A549 (cell line): ENCODE results near the gene JAML. TPM values are rescaled to one million over a fixed set of nuclear protein-coding genes. Genes with fewer than 3 reads are reported as not detected.
A peak's percentile ranks its signal among the peaks of the same experiment; 100 is the strongest.

Experiments used
- ATAC-seq, 2 experiments: fragments of 200-7000 bp in 1 of 2; fragments of >200 bp in 1 of 2; cut with Nextera tagmentation in 1 of 2; cut with Tn5 transposase in 1 of 2; 3 replicates each; pipeline versions ENCODE4 v1.8.0 to v1.9.1; 2018 to 2020; ENCODE audit warnings: mild to moderate bottlenecking in 1 of 2, moderate library complexity in 1 of 2
- CTCF ChIA-PET: fragments of 300-600 bp; sonication (Branson Sonifier 250); formaldehyde crosslinking; extraction: SDS; loops from one replicate; lab custom pipeline; 2021; ENCODE audit warnings: antibody characterized with exemption, inconsistent platforms; lab: Yijun Ruan, JAX
- POLR2A ChIA-PET: fragments of 350-600 bp; formaldehyde crosslinking; extraction: SDS; loops from one replicate; lab custom pipeline; 2021; ENCODE audit warnings: antibody characterized with exemption, inconsistent platforms; lab: Yijun Ruan, JAX
- DNase-seq, 2 experiments: peaks; one replicate each; pipeline versions ENCODE4 v3.0.0 to v3.0.0-alpha.2; 2011 to 2016; ENCODE audit warnings: low read depth in 1 of 2, low spot score in 1 of 2
- FAIRE-seq: peaks from 2 replicates; lab custom pipeline; 2011; peaks lifted over from hg19 to GRCh38; lab: Jason Lieb, UNC
- H3K27ac ChIP-seq, 2 experiments: fragments of >200 bp; sonication (Bioruptor Twin); formaldehyde crosslinking; 3 replicates each; pipeline ENCODE4 v1.5.1; 2016 to 2017
- H3K4me1 ChIP-seq: fragments of >200 bp; sonication (Bioruptor Twin); formaldehyde crosslinking; 3 replicates; pipeline ENCODE4 v1.6.1; 2016
- H3K4me2 ChIP-seq: fragments of >200 bp; sonication (Bioruptor Twin); formaldehyde crosslinking; 3 replicates; pipeline ENCODE4 v1.6.1; 2016
- H3K4me3 ChIP-seq: fragments of >200 bp; sonication (Bioruptor Twin); formaldehyde crosslinking; 3 replicates; pipeline ENCODE4 v1.5.1; 2016
- H3K9me3 ChIP-seq: fragments of >200 bp; sonication (Bioruptor Twin); formaldehyde crosslinking; 3 replicates; pipeline ENCODE4 v1.6.1; 2016
- CEBPB ChIP-seq, 2 experiments: fragments of >200 bp in 1 of 2; sonication (Bioruptor Twin) in 1 of 2; formaldehyde crosslinking in 1 of 2; IDR thresholded peaks; 2 replicates each; pipeline ENCODE4 v1.6.1; 2012 to 2016
- CHD4 ChIP-seq: fragments of 200-600 bp; sonication (generic); IDR thresholded peaks from 2 replicates; pipeline ENCODE4 v1.6.1; 2016; ENCODE audit warnings: antibody characterized with exemption, mild to moderate bottlenecking, borderline replicate concordance
- EHMT2 ChIP-seq: fragments of 200-600 bp; sonication (generic); IDR thresholded peaks from 2 replicates; pipeline ENCODE4 v1.6.1; 2016; ENCODE audit warnings: antibody characterized with exemption, low read depth, mild to moderate bottlenecking, moderate library complexity
- FOXS1 ChIP-seq: fragments of 250-450 bp; sonication (Bioruptor Pico); IDR thresholded peaks from 2 replicates; pipeline ENCODE4 v1.5.0; 2020; ENCODE audit warnings: mild to moderate bottlenecking, moderate library complexity
- GATA3 ChIP-seq: IDR thresholded peaks from 2 replicates; pipeline ENCODE4 v1.6.1; 2012; ENCODE audit warnings: borderline replicate concordance
- HEYL ChIP-seq: fragments of 250-450 bp; sonication (Bioruptor Pico); IDR thresholded peaks from 2 replicates; pipeline ENCODE4 v1.8.0; 2021; ENCODE audit warnings: mild to moderate bottlenecking, moderate library complexity
- HOXB13 ChIP-seq: fragments of 250-450 bp; sonication (Bioruptor Pico); IDR thresholded peaks from 2 replicates; pipeline ENCODE4 v1.5.0; 2020; ENCODE audit warnings: low read depth, mild to moderate bottlenecking, moderate library complexity
- HOXB5 ChIP-seq: fragments of 250-450 bp; sonication (Bioruptor Pico); IDR thresholded peaks from 2 replicates; pipeline ENCODE4 v1.5.0; 2020; ENCODE audit warnings: mild to moderate bottlenecking, moderate library complexity
- JUN ChIP-seq, 2 experiments: fragments of >200 bp; sonication (Bioruptor Twin); formaldehyde crosslinking; IDR thresholded peaks; 2 replicates in 1 of 2; 3 replicates in 1 of 2; pipeline ENCODE4 v1.6.1; 2016 to 2017
- KDM5A ChIP-seq: fragments of 200-600 bp; sonication (generic); IDR thresholded peaks from 2 replicates; pipeline ENCODE4 v1.6.1; 2016; ENCODE audit warnings: antibody characterized with exemption, mild to moderate bottlenecking
- MAZ ChIP-seq: fragments of 150-350 bp; IDR thresholded peaks from 2 replicates; pipeline ENCODE4 v1.6.1; 2014; ENCODE audit warnings: antibody characterized with exemption, low read depth, low read length, borderline replicate concordance
- PHF8 ChIP-seq: fragments of 200-600 bp; sonication (generic); IDR thresholded peaks from 2 replicates; pipeline ENCODE4 v1.6.1; 2016; ENCODE audit warnings: low read depth, mild to moderate bottlenecking, antibody characterized with exemption, moderate library complexity, borderline replicate concordance
- POLR2A ChIP-seq: IDR thresholded peaks from 2 replicates; pipeline ENCODE4 v1.6.1; 2012; ENCODE audit warnings: mild to moderate bottlenecking, low read length
- RCOR1 ChIP-seq: fragments of 150-350 bp; IDR thresholded peaks from 2 replicates; pipeline ENCODE4 v1.6.1; 2014; ENCODE audit warnings: antibody characterized with exemption, low read length, low read depth
- TFCP2L1 ChIP-seq: fragments of 250-450 bp; sonication (Bioruptor Pico); IDR thresholded peaks from 2 replicates; pipeline ENCODE4 v1.5.0; 2021; ENCODE audit warnings: mild to moderate bottlenecking
- WGBS: methylation state at CpG from one replicate; pipeline ENCODE4 v1.1.6; 2017; ENCODE audit errors: missing lambda C conversion rate; 5-methylcytosine and 5-hydroxymethylcytosine counted together
- polyA plus RNA-seq, 4 experiments: library from polyadenylated mRNA; depleted of rRNA in 3 of 4; stranded (reverse); fragments of >200 nt; fragmentation: RNase III in 1 of 4; extraction: RNeasy Plus Mini Kit Qiagen cat#74134 plus additional on column Dnase treatment in 1 of 4; gene quantifications; 2 replicates in 3 of 4; 3 replicates in 1 of 4; pipeline ENCODE4 v1.2.3, GENCODE V29; 2011 to 2017
- TF ChIP-seq, protein P1 (sequence below): fragments of 250-450 bp; sonication (Bioruptor Pico); IDR thresholded peaks from 2 replicates; pipeline ENCODE4 v1.5.0; 2021; ENCODE audit warnings: mild to moderate bottlenecking, moderate library complexity, borderline replicate concordance
- TF ChIP-seq, protein P2 (sequence below): IDR thresholded peaks from 2 replicates; pipeline ENCODE4 v1.6.1; 2012
- TF ChIP-seq, protein P3 (sequence below): fragments of 150-350 bp; IDR thresholded peaks from 2 replicates; pipeline ENCODE4 v1.6.1; 2014; ENCODE audit warnings: low read depth, mild to moderate bottlenecking, low read length
- TF ChIP-seq, protein P4 (sequence below): fragments of >200 bp; sonication (Bioruptor Twin); formaldehyde crosslinking; IDR thresholded peaks from 2 replicates; pipeline ENCODE4 v1.6.1; 2016
- TF ChIP-seq, protein P5 (sequence below): IDR thresholded peaks from 2 replicates; pipeline ENCODE4 v1.6.1; 2012
- TF ChIP-seq, protein P6 (sequence below): fragments of >200 bp; sonication (Bioruptor Twin); formaldehyde crosslinking; IDR thresholded peaks from 3 replicates; pipeline ENCODE4 v1.6.1; 2016

JAML gene
- polyA plus RNA-seq, 2 of the 4 experiments (the other 2 are of a cell fraction) = not detected

DNA sequence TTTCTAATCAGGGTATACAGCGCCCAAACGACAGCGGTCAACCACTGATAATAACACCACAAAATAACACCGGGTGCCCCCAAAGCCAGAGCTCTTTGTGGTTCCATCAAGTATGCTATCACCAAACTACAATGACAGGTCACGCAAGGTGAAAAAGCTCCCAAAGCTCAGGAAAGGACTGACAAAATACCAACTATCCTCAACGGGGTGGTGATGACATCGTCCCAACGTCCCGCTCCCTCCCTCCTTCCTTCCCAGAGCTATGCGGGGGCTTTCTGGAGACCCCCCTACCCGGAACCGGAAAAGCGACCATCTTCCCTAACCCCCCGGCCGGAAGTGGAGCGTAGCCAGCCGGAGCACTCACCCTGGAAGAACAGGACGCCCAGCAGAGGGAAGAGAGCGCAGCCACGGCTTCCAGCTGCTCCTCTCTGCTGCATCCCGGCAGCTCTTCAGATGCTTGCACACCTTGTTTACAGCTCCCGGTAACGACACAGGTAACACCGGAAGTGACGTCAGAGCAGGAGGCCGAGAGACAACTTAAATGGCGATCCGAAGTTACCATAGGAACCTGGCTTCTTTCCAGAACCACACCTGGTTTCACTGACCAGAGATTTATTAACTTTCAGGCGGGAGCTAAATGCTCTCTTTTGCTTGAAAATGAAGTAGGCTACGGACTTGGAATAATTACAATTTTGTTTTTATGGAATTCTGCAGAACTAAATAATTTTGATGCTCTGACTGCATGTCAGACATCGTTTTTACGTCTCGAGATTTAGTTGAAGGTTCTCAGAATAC is 27.2 kb upstream of the JAML start, which contains the start of gene MPZL3:
TSS of gene MPZL3 (minus strand) at position 508 of the 795 bp plus-strand sequence. CDS start at position 437, 71 bp downstream.
- peak within 1 kb of the TSS; percentile 84 for H3K4me2 ChIP-seq
- peak; percentile 57 to 86 for DNase-seq
- WGBS = 5% methylated on average over 23 of the region's 33 CpGs
- POLR2A ChIA-PET = no interaction called here
- peak within 1 kb of the TSS; percentile 90 for H3K4me3 ChIP-seq
- no peaks in the 10 kb centered on the region for H3K4me1 ChIP-seq
- H3K27ac ChIP-seq = peak within 1 kb of the TSS; percentile 81 to 93
- peaks cover 20% of the 10 kb centered on the region for H3K9me3 ChIP-seq
- CTCF ChIA-PET = interaction anchor here (1.0 to 1.1 kb wide), 3 partner anchors 10 to 53 kb away, joined by 4 read pairs; partner anchors contain the start of gene MPZL2
- ATAC-seq = peak; percentile 62 to 73; a peak in 5 of 6 replicates
- peak; percentile 77 for TF ChIP-seq HOXB13 (CRISPR knock-in tag)
- TF ChIP-seq GATA3 = no peak
- no peak for TF ChIP-seq RCOR1
- TF ChIP-seq, protein P1, sequence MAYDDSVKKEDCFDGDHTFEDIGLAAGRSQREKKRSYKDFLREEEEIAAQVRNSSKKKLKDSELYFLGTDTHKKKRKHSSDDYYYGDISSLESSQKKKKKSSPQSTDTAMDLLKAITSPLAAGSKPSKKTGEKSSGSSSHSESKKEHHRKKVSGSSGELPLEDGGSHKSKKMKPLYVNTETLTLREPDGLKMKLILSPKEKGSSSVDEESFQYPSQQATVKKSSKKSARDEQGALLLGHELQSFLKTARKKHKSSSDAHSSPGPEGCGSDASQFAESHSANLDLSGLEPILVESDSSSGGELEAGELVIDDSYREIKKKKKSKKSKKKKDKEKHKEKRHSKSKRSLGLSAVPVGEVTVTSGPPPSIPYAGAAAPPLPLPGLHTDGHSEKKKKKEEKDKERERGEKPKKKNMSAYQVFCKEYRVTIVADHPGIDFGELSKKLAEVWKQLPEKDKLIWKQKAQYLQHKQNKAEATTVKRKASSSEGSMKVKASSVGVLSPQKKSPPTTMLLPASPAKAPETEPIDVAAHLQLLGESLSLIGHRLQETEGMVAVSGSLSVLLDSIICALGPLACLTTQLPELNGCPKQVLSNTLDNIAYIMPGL (CRISPR knock-in tag) = no peak
- TF ChIP-seq PHF8 = peak; percentile 71
- TF ChIP-seq, protein P2, sequence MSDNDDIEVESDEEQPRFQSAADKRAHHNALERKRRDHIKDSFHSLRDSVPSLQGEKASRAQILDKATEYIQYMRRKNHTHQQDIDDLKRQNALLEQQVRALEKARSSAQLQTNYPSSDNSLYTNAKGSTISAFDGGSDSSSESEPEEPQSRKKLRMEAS = peak; percentile 49
- TF ChIP-seq TFCP2L1 (CRISPR knock-in tag) = no peak
- TF ChIP-seq, protein P3, sequence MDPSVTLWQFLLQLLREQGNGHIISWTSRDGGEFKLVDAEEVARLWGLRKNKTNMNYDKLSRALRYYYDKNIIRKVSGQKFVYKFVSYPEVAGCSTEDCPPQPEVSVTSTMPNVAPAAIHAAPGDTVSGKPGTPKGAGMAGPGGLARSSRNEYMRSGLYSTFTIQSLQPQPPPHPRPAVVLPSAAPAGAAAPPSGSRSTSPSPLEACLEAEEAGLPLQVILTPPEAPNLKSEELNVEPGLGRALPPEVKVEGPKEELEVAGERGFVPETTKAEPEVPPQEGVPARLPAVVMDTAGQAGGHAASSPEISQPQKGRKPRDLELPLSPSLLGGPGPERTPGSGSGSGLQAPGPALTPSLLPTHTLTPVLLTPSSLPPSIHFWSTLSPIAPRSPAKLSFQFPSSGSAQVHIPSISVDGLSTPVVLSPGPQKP = no peak
- TF ChIP-seq, protein P4, sequence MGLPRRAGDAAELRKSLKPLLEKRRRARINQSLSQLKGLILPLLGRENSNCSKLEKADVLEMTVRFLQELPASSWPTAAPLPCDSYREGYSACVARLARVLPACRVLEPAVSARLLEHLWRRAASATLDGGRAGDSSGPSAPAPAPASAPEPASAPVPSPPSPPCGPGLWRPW = no peak
- 0 out of 5 replicates have a peak, but pooled peaks of 1 of the 2 experiments have one; percentile 20 for TF ChIP-seq JUN (IDR thresholded peaks at IDR 0.05)
- TF ChIP-seq KDM5A = no peak
- TF ChIP-seq CHD4 = no peak
- peak; percentile 52; the same call in 1 of the 2 replicates for TF ChIP-seq HOXB5 (CRISPR knock-in tag)
- TF ChIP-seq, protein P5, sequence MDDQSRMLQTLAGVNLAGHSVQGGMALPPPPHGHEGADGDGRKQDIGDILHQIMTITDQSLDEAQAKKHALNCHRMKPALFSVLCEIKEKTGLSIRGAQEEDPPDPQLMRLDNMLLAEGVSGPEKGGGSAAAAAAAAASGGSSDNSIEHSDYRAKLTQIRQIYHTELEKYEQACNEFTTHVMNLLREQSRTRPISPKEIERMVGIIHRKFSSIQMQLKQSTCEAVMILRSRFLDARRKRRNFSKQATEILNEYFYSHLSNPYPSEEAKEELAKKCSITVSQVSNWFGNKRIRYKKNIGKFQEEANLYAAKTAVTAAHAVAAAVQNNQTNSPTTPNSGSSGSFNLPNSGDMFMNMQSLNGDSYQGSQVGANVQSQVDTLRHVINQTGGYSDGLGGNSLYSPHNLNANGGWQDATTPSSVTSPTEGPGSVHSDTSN = no peak
- peak; percentile 12; the same call in 1 of the 2 replicates for TF ChIP-seq POLR2A
- peak; percentile 91 for TF ChIP-seq EHMT2
- no peak for TF ChIP-seq MAZ
- no peak for TF ChIP-seq HEYL (CRISPR knock-in tag)
- TF ChIP-seq CEBPB (IDR thresholded peaks at IDR 0.05) = no peak
- no peak for TF ChIP-seq FOXS1 (CRISPR knock-in tag)
- TF ChIP-seq, protein P6, sequence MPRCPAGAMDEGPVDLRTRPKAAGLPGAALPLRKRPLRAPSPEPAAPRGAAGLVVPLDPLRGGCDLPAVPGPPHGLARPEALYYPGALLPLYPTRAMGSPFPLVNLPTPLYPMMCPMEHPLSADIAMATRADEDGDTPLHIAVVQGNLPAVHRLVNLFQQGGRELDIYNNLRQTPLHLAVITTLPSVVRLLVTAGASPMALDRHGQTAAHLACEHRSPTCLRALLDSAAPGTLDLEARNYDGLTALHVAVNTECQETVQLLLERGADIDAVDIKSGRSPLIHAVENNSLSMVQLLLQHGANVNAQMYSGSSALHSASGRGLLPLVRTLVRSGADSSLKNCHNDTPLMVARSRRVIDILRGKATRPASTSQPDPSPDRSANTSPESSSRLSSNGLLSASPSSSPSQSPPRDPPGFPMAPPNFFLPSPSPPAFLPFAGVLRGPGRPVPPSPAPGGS = no peak
- TF ChIP-seq, all 56 proteins: peak for 7
- peak; percentile 28 for FAIRE-seq
